GM12878 (cell line): ENCODE measurements around the gene DCTPP1. TPM values are rescaled to one million over a fixed set of nuclear protein-coding genes. Genes with fewer than 3 reads are reported as not detected.

Experiments used
- ATF7 ChIP-seq: fragments of 450-650 bp; IDR thresholded peaks from 2 replicates; pipeline ENCODE4 v1.6.1; 2016; ENCODE audit warnings: low read depth, mild to moderate bottlenecking
- BHLHE40 ChIP-seq, 2 experiments: fragments of 450-650 bp in 1 of 2; IDR thresholded peaks; 2 replicates each; pipeline ENCODE4 v1.6.1; 2011 to 2017; ENCODE audit warnings: low read depth in 2 of 2, borderline replicate concordance in 1 of 2, improper control_type of control experiment in 1 of 2, low read length in 1 of 2, mild to moderate bottlenecking in 1 of 2
- BRCA1 ChIP-seq: IDR thresholded peaks from 2 replicates; pipeline ENCODE4 v1.6.1; 2011; ENCODE audit warnings: low read depth, low read length, improper control_type of control experiment
- CBX3 ChIP-seq: fragments of 200-600 bp; sonication (generic); IDR thresholded peaks from 2 replicates; pipeline ENCODE4 v1.6.1; 2016; ENCODE audit warnings: low read depth, borderline replicate concordance
- ESRRA ChIP-seq: IDR thresholded peaks from 2 replicates; pipeline ENCODE4 v1.6.1; 2012; ENCODE audit warnings: mild to moderate bottlenecking, low read length, improper control_type of control experiment
- HDGF ChIP-seq: fragments of 450-650 bp; IDR thresholded peaks from 2 replicates; pipeline ENCODE4 v1.6.1; 2016; ENCODE audit warnings: antibody characterized with exemption
- IKZF2 ChIP-seq, 2 experiments: fragments of 450-650 bp; IDR thresholded peaks; 2 replicates each; pipeline ENCODE4 v1.6.1; 2017; ENCODE audit warnings: mild to moderate bottlenecking in 2 of 2, moderate library complexity in 2 of 2
- JUNB ChIP-seq: IDR thresholded peaks from 2 replicates; pipeline ENCODE4 v1.6.1; 2016; ENCODE audit warnings: antibody characterized with exemption, mild to moderate bottlenecking
- JUND ChIP-seq: IDR thresholded peaks from 2 replicates; pipeline ENCODE4 v1.6.1; 2012; ENCODE audit warnings: low read depth, mild to moderate bottlenecking, low read length, improper control_type of control experiment, moderate library complexity
- MYB ChIP-seq: fragments of 150-350 bp; IDR thresholded peaks from 2 replicates; pipeline ENCODE4 v1.6.1; 2014; ENCODE audit warnings: mild to moderate bottlenecking, low read depth, low read length, borderline replicate concordance
- NFXL1 ChIP-seq: fragments of 450-650 bp; IDR thresholded peaks from 2 replicates; pipeline ENCODE4 v1.6.1; 2017; ENCODE audit warnings: antibody characterized with exemption, mild to moderate bottlenecking, borderline replicate concordance
- PML ChIP-seq: IDR thresholded peaks from 2 replicates; pipeline ENCODE4 v1.6.1; 2012; ENCODE audit warnings: low read length, inconsistent platforms
- POU2F2 ChIP-seq: IDR thresholded peaks from 3 replicates; pipeline ENCODE4 v1.6.1; 2011; ENCODE audit warnings: low read depth, mild to moderate bottlenecking, low read length, borderline replicate concordance
- RAD51 ChIP-seq: fragments of 450-650 bp; IDR thresholded peaks from 2 replicates; pipeline ENCODE4 v1.6.1; 2016; ENCODE audit warnings: moderate library complexity, mild to moderate bottlenecking, inconsistent platforms
- RB1 ChIP-seq: fragments of 450-650 bp; formaldehyde crosslinking; IDR thresholded peaks from 2 replicates; pipeline ENCODE4 v1.6.1; 2017; ENCODE audit warnings: mild to moderate bottlenecking, borderline replicate concordance
- RFX5 ChIP-seq: IDR thresholded peaks from 2 replicates; pipeline ENCODE4 v1.6.1; 2011; ENCODE audit warnings: low read depth, low read length, improper control_type of control experiment
- SMAD1 ChIP-seq: fragments of 450-650 bp; IDR thresholded peaks from 2 replicates; pipeline ENCODE4 v1.6.1; 2018; ENCODE audit warnings: mild to moderate bottlenecking, low read depth; ENCODE audit not compliant: partially characterized antibody
- SP1 ChIP-seq: IDR thresholded peaks from one replicate; pipeline ENCODE4 v1.6.1; 2011; ENCODE audit warnings: low read depth, low read length
- SRF ChIP-seq, 2 experiments: IDR thresholded peaks; 2 replicates each; pipeline ENCODE4 v1.6.1; 2011; ENCODE audit warnings: low read depth in 2 of 2, low read length in 2 of 2, mild to moderate bottlenecking in 1 of 2, moderate library complexity in 1 of 2
- TAF1 ChIP-seq: IDR thresholded peaks from 2 replicates; pipeline ENCODE4 v1.6.1; 2011; ENCODE audit warnings: mild to moderate bottlenecking, low read depth, low read length, borderline replicate concordance
- TCF3 ChIP-seq: IDR thresholded peaks from 2 replicates; pipeline ENCODE4 v1.6.1; 2012; ENCODE audit warnings: low read depth, mild to moderate bottlenecking, low read length, borderline replicate concordance; ENCODE audit not compliant: insufficient read depth
- ZZZ3 ChIP-seq: IDR thresholded peaks from 2 replicates; pipeline ENCODE4 v1.6.1; 2011; ENCODE audit warnings: low read depth; ENCODE audit not compliant: control insufficient read depth, insufficient read length
- polyA plus RNA-seq, 11 experiments: library from polyadenylated mRNA; depleted of rRNA in 4 of 11; unstranded in 6 of 11; stranded (reverse) in 5 of 11; fragments of >200 nt; fragmentation: Nextera tagmentation in 4 of 11; fragmentation: Illumina TruSeq in 1 of 11; extraction: Ambion mirVana in 4 of 11; extraction: Trizol in 1 of 11; gene quantifications; 1 replicate in 1 of 11; 2 replicates in 10 of 11; pipeline versions ENCODE4 v1.2.1 to v1.2.3, GENCODE V29; 2011 to 2016; ENCODE audit warnings: inconsistent platforms in 2 of 11, missing spikeins in 2 of 11, low read depth in 1 of 11
- total RNA-seq, 4 experiments: library from RNA; depleted of rRNA in 3 of 4; stranded (reverse); fragments of >200 nt in 3 of 4; fragmentation: Illumina TruSeq in 1 of 4; extraction: Trizol in 1 of 4; gene quantifications; 2 replicates each; pipeline versions ENCODE4 v1.2.1 to v1.2.3, GENCODE V29; 2013 to 2021
- TF ChIP-seq, protein P1 (sequence below): IDR thresholded peaks from 2 replicates; pipeline ENCODE4 v1.6.1; 2012; ENCODE audit warnings: low read depth, low read length, improper control_type of control experiment
- TF ChIP-seq, protein P2 (sequence below): IDR thresholded peaks from 2 replicates; pipeline ENCODE4 v1.6.1; 2012; ENCODE audit warnings: low read length, inconsistent platforms
- TF ChIP-seq, protein P3 (sequence below): fragments of 150-350 bp; IDR thresholded peaks from 2 replicates; pipeline ENCODE4 v1.6.1; 2014; ENCODE audit warnings: mild to moderate bottlenecking, low read depth, low read length
- TF ChIP-seq, protein P4 (sequence below): IDR thresholded peaks from 2 replicates; pipeline ENCODE4 v1.6.1; 2011; ENCODE audit warnings: borderline replicate concordance, low read depth, mild to moderate bottlenecking, moderate library complexity, low read length; ENCODE audit not compliant: insufficient read depth, poor library complexity, severe bottlenecking

The DCTPP1 gene
- total and polyA plus RNA-seq, 10 of the 15 experiments (the other 5 are each of a cell fraction or from before 2014, with no cell fraction given): 72.1 to 266 (median 157) TPM

DNA sequence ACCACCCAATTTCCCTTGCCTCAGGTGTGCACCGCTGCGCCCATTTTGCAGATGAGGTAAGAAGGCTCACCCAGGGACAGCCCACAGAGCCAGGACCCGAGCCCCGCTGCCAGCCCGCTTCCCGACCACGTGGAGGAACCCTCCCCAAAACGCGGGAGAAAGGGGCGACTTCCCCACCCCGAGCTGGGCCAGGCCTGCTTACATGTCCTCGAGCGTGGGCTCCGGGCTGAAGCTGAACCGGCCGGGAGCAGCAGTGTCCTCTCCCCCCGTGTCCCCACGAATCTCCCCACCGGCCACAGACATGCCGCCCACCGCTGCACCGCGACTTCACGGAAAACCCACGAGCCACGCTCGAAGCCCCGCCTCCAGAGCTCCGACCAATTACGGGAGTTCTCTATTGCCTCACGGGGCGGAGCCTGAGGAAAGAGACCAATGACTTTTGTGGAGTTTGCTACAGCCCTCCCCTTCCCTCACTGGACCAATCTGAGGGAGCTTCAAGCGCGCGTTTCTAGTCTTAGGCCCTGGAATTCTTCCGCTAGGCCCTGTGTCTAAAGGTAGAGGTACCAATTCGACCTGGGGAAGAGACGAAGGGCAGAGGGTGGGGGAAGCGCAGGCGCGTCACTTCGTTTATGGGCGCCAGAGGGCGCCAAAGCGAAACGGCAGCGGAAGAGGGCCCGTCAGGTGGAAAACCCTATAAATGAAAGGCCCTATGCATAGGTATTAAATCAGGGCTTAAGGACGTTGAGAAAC lies at the start of gene DCTPP1 (continued):
- TF ChIP-seq TCF3: 0 out of 2 replicates have a peak, but pooled peaks have one; percentile 6
- TF ChIP-seq RFX5: peak; percentile 83
- no peak; the same call in 1 of the 2 replicates for TF ChIP-seq JUNB
- no peak for TF ChIP-seq NFXL1
- peak; percentile 81; the same call in 1 of the 3 replicates for TF ChIP-seq POU2F2
- TF ChIP-seq MYB: no peak
- no peak for TF ChIP-seq PML
- TF ChIP-seq, protein P1, sequence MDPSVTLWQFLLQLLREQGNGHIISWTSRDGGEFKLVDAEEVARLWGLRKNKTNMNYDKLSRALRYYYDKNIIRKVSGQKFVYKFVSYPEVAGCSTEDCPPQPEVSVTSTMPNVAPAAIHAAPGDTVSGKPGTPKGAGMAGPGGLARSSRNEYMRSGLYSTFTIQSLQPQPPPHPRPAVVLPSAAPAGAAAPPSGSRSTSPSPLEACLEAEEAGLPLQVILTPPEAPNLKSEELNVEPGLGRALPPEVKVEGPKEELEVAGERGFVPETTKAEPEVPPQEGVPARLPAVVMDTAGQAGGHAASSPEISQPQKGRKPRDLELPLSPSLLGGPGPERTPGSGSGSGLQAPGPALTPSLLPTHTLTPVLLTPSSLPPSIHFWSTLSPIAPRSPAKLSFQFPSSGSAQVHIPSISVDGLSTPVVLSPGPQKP: peak; percentile 45; the same call in 1 of the 2 replicates
- no peak for TF ChIP-seq BRCA1
- TF ChIP-seq ATF7: peak; percentile 90
- TF ChIP-seq JUND: 0 out of 2 replicates have a peak, but pooled peaks have one; percentile 3
- no peak for TF ChIP-seq ZZZ3
- 0 out of 2 replicates have a peak, but pooled peaks have one; percentile 23 for TF ChIP-seq HDGF
- TF ChIP-seq IKZF2 (IDR thresholded peaks at IDR 0.05): peak; percentile 45 to 51; a peak in 3 of 4 replicates
- peak; percentile 6 to 53; a peak in 2 of 4 replicates for TF ChIP-seq BHLHE40 (IDR thresholded peaks at IDR 0.05; ENCODE audit: borderline replicate concordance in 1 of 2, low read depth in 2 of 2, low read length in 1 of 2)
- TF ChIP-seq CBX3: no peak
- no peak for TF ChIP-seq SRF (IDR thresholded peaks at IDR 0.05; ENCODE audit: low read depth in 2 of 2, low read length in 2 of 2)
- TF ChIP-seq RAD51: 0 out of 2 replicates have a peak, but pooled peaks have one; percentile 8
- peak; percentile 31; the same call in 1 of the 2 replicates for TF ChIP-seq RB1
- TF ChIP-seq SMAD1: no peak
- TF ChIP-seq TAF1: peak; percentile 88
- TF ChIP-seq SP1: peak; percentile 91
- TF ChIP-seq, protein P2, sequence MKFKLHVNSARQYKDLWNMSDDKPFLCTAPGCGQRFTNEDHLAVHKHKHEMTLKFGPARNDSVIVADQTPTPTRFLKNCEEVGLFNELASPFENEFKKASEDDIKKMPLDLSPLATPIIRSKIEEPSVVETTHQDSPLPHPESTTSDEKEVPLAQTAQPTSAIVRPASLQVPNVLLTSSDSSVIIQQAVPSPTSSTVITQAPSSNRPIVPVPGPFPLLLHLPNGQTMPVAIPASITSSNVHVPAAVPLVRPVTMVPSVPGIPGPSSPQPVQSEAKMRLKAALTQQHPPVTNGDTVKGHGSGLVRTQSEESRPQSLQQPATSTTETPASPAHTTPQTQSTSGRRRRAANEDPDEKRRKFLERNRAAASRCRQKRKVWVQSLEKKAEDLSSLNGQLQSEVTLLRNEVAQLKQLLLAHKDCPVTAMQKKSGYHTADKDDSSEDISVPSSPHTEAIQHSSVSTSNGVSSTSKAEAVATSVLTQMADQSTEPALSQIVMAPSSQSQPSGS: no peak
- TF ChIP-seq, protein P3, sequence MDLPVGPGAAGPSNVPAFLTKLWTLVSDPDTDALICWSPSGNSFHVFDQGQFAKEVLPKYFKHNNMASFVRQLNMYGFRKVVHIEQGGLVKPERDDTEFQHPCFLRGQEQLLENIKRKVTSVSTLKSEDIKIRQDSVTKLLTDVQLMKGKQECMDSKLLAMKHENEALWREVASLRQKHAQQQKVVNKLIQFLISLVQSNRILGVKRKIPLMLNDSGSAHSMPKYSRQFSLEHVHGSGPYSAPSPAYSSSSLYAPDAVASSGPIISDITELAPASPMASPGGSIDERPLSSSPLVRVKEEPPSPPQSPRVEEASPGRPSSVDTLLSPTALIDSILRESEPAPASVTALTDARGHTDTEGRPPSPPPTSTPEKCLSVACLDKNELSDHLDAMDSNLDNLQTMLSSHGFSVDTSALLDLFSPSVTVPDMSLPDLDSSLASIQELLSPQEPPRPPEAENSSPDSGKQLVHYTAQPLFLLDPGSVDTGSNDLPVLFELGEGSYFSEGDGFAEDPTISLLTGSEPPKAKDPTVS: no peak
- TF ChIP-seq, protein P4, sequence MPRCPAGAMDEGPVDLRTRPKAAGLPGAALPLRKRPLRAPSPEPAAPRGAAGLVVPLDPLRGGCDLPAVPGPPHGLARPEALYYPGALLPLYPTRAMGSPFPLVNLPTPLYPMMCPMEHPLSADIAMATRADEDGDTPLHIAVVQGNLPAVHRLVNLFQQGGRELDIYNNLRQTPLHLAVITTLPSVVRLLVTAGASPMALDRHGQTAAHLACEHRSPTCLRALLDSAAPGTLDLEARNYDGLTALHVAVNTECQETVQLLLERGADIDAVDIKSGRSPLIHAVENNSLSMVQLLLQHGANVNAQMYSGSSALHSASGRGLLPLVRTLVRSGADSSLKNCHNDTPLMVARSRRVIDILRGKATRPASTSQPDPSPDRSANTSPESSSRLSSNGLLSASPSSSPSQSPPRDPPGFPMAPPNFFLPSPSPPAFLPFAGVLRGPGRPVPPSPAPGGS: no peak
- TF ChIP-seq ESRRA: peak; percentile 51; the same call in 1 of the 2 replicates
